SH-SY5Y (cell line): ENCODE results near the gene BLCAP.

ENCODE experiments used
- GATA2 ChIP-seq: IDR thresholded peaks from 2 replicates; pipeline ENCODE4 v1.6.1; 2011; ENCODE audit warnings: mild to moderate bottlenecking, low read depth, low read length
- GATA3 ChIP-seq: IDR thresholded peaks from 2 replicates; pipeline ENCODE4 v1.6.1; 2011; ENCODE audit warnings: low read depth, mild to moderate bottlenecking, low read length, moderate library complexity

BLCAP gene

GRCh38 chr20:37515876-37516275 lies 11.8 kb downstream of the BLCAP start:
- TF ChIP-seq GATA3: no peak
- no peak for TF ChIP-seq GATA2

GRCh38 chr20:37513779-37514359 lies 13.8 kb downstream of the BLCAP start:
- no peak for TF ChIP-seq GATA3
- TF ChIP-seq GATA2: no peak

- TF ChIP-seq GATA3 (no peak), GATA2 (no peak)
Measured at GRCh38 chr20:37511610-37512275, 15.9 kb downstream of the BLCAP start.

GRCh38 chr20:37510226-37510625 lies 17.4 kb downstream of the BLCAP start:
- TF ChIP-seq GATA2 (no peak), GATA3 (no peak)

- no peak for TF ChIP-seq GATA3
- TF ChIP-seq GATA2: no peak
Measured at GRCh38 chr20:37506152-37506725, 21.4 kb downstream of the BLCAP start.

GRCh38 chr20:37505263-37506151 lies 22.2 kb downstream of the BLCAP start:
- TF ChIP-seq GATA2: no peak
- no peak for TF ChIP-seq GATA3

- TF ChIP-seq GATA2 (no peak), GATA3 (no peak)
Measured at GRCh38 chr20:37504404-37505096, 23.1 kb downstream of the BLCAP start.

- no peak for TF ChIP-seq GATA2
- no peak for TF ChIP-seq GATA3
Measured at GRCh38 chr20:37503256-37503927, 24.3 kb downstream of the BLCAP start.

GRCh38 chr20:37502654-37503053 lies 25.0 kb downstream of the BLCAP start:
- TF ChIP-seq GATA2 (no peak), GATA3 (no peak)

GRCh38 chr20:37501940-37502339 lies 25.7 kb downstream of the BLCAP start:
- TF ChIP-seq GATA2 (no peak), GATA3 (no peak)

GRCh38 chr20:37500311-37500710 lies 27.4 kb downstream of the BLCAP start:
- no peak for TF ChIP-seq GATA3
- no peak for TF ChIP-seq GATA2

- TF ChIP-seq GATA3: no peak
- TF ChIP-seq GATA2: no peak
Measured at GRCh38 chr20:37498066-37498665, 29.5 kb downstream of the BLCAP start.

GRCh38 chr20:37494796-37495195 lies 32.9 kb downstream of the BLCAP start:
- TF ChIP-seq GATA2: no peak
- no peak for TF ChIP-seq GATA3

- no peak for TF ChIP-seq GATA3
- no peak for TF ChIP-seq GATA2
Measured at GRCh38 chr20:37494301-37494700, 33.4 kb downstream of the BLCAP start.

- no peak for TF ChIP-seq GATA3
- TF ChIP-seq GATA2: no peak
Measured at GRCh38 chr20:37492945-37493344, 34.7 kb downstream of the BLCAP start.
